H9 (cell line): ENCODE results near the gene GRIP2. TPM values are rescaled to one million over a fixed set of nuclear protein-coding genes. Genes with fewer than 3 reads are reported as not detected.

Experiments
- DNase-seq: peaks from one replicate; pipeline ENCODE4 v3.0.0-alpha.2; 2017
- H2AFZ ChIP-seq: one replicate; pipeline ENCODE4 v1.6.1; 2013; ENCODE audit warnings: mild to moderate bottlenecking, low read length, control low read depth, moderate library complexity
- H2AK5ac ChIP-seq: 2 replicates; pipeline ENCODE4 v1.6.1; 2013; ENCODE audit warnings: low read length, control low read depth, mixed read lengths; ENCODE audit not compliant: insufficient read length
- H2BK120ac ChIP-seq: one replicate; pipeline ENCODE4 v1.6.1; 2013; ENCODE audit warnings: low read depth, mild to moderate bottlenecking, low read length, control low read depth, inconsistent platforms; ENCODE audit not compliant: poor library complexity, severe bottlenecking
- H2BK12ac ChIP-seq: 2 replicates; pipeline ENCODE4 v1.6.1; 2013; ENCODE audit warnings: low read length, control low read depth, mixed read lengths, low read depth; ENCODE audit not compliant: insufficient read length
- H2BK15ac ChIP-seq: 2 replicates; pipeline ENCODE4 v1.6.1; 2013; ENCODE audit warnings: low read depth, low read length, control low read depth
- H2BK20ac ChIP-seq: one replicate; pipeline ENCODE4 v1.6.1; 2013; ENCODE audit warnings: low read depth, mild to moderate bottlenecking, low read length, control low read depth, inconsistent platforms; ENCODE audit not compliant: poor library complexity, severe bottlenecking
- H2BK5ac ChIP-seq: 2 replicates; pipeline ENCODE4 v1.6.1; 2013; ENCODE audit warnings: low read length, control low read depth, mixed read lengths; ENCODE audit not compliant: insufficient read length
- H3K14ac ChIP-seq: 2 replicates; pipeline ENCODE4 v1.6.1; 2013; ENCODE audit warnings: low read length, control low read depth; ENCODE audit not compliant: insufficient read depth
- H3K18ac ChIP-seq: 2 replicates; pipeline ENCODE4 v1.6.1; 2013; ENCODE audit warnings: low read depth, mild to moderate bottlenecking, mixed read lengths, low read length, control low read depth; ENCODE audit not compliant: insufficient read length
- H3K23ac ChIP-seq: 2 replicates; pipeline ENCODE4 v1.6.1; 2013; ENCODE audit warnings: low read length, control low read depth, mixed read lengths, low read depth; ENCODE audit not compliant: insufficient read length
- H3K23me2 ChIP-seq: 2 replicates; pipeline ENCODE4 v1.6.1; 2013; ENCODE audit warnings: low read depth, mild to moderate bottlenecking, mixed read lengths, low read length, control low read depth; ENCODE audit not compliant: insufficient read length, poor library complexity, severe bottlenecking
- H3K27ac ChIP-seq: 2 replicates; pipeline ENCODE4 v1.5.1; 2013; ENCODE audit warnings: low read length, control low read depth, mixed read lengths, low read depth; ENCODE audit not compliant: insufficient read length
- H3K27me3 ChIP-seq: 2 replicates; pipeline ENCODE4 v1.6.1; 2013; ENCODE audit warnings: low read length, control low read depth, inconsistent platforms; ENCODE audit not compliant: insufficient read depth
- H3K4ac ChIP-seq: 2 replicates; pipeline ENCODE4 v1.6.1; 2013; ENCODE audit warnings: low read depth, mild to moderate bottlenecking, control low read depth, inconsistent platforms, low read length, moderate library complexity
- H3K4me1 ChIP-seq: 2 replicates; pipeline ENCODE4 v1.6.1; 2013; ENCODE audit warnings: low read length, control low read depth, inconsistent platforms; ENCODE audit not compliant: insufficient read depth
- H3K4me2 ChIP-seq: 2 replicates; pipeline ENCODE4 v1.6.1; 2013; ENCODE audit warnings: low read length, control low read depth, mixed read lengths; ENCODE audit not compliant: insufficient read length, insufficient read depth
- H3K56ac ChIP-seq: 2 replicates; pipeline ENCODE4 v1.6.1; 2013; ENCODE audit warnings: low read depth, mild to moderate bottlenecking, mixed read lengths, low read length, control low read depth; ENCODE audit not compliant: insufficient read length
- H3K79me1 ChIP-seq: 2 replicates; pipeline ENCODE4 v1.6.1; 2013; ENCODE audit warnings: low read depth, mild to moderate bottlenecking, moderate library complexity, low read length, control low read depth, inconsistent platforms; ENCODE audit not compliant: insufficient read depth, poor library complexity, severe bottlenecking
- H3K79me2 ChIP-seq: 2 replicates; pipeline ENCODE4 v1.6.1; 2013; ENCODE audit warnings: low read length, control low read depth, inconsistent platforms; ENCODE audit not compliant: insufficient read depth
- H3K9ac ChIP-seq: 2 replicates; pipeline ENCODE4 v1.6.1; 2013; ENCODE audit warnings: low read length, control low read depth, mixed read lengths; ENCODE audit not compliant: insufficient read length; ENCODE audit errors: extremely low read depth
- H3K9me3 ChIP-seq: one replicate; pipeline ENCODE4 v1.6.1; 2013; ENCODE audit warnings: low read depth, low read length, inconsistent platforms; ENCODE audit not compliant: control insufficient read depth
- H3T11ph ChIP-seq: one replicate; pipeline ENCODE4 v1.6.1; 2013; ENCODE audit warnings: mild to moderate bottlenecking, low read length, control low read depth, inconsistent platforms
- H4K20me1 ChIP-seq: one replicate; pipeline ENCODE4 v1.6.1; 2013; ENCODE audit not compliant: control insufficient read depth, insufficient read length, insufficient read depth
- H4K5ac ChIP-seq: 2 replicates; pipeline ENCODE4 v1.6.1; 2013; ENCODE audit warnings: low read depth, mild to moderate bottlenecking, mixed read lengths, low read length, control low read depth; ENCODE audit not compliant: insufficient read length
- H4K8ac ChIP-seq: replicated peaks from 2 replicates; pipeline ENCODE4 v1.6.1; 2013; ENCODE audit warnings: low read length, control low read depth, mixed read lengths, low read depth; ENCODE audit not compliant: insufficient read length
- H4K91ac ChIP-seq: 2 replicates; pipeline ENCODE4 v1.6.1; 2013; ENCODE audit warnings: low read depth, mild to moderate bottlenecking, moderate library complexity, mixed read lengths, low read length, control low read depth; ENCODE audit not compliant: insufficient read length
- H3K27ac Mint-ChIP-seq, 3 experiments: 2 replicates in 2 of 3; 3 replicates in 1 of 3; pipeline ENCODE4 v1.8.0; 2020 to 2021; ENCODE audit warnings: mixed read lengths in 3 of 3, mild to moderate bottlenecking in 1 of 3, moderate library complexity in 1 of 3
- H3K27me3 Mint-ChIP-seq: 2 replicates; pipeline ENCODE4 v1.8.0; 2021; ENCODE audit warnings: low read depth, mild to moderate bottlenecking, moderate library complexity, mixed read lengths
- H3K36me3 Mint-ChIP-seq, 3 experiments: 2 replicates in 2 of 3; 3 replicates in 1 of 3; pipeline ENCODE4 v1.8.0; 2020 to 2021; ENCODE audit warnings: low read depth in 3 of 3, mixed read lengths in 3 of 3; ENCODE audit not compliant: insufficient read depth in 1 of 3
- H3K4me1 Mint-ChIP-seq, 2 experiments: 2 replicates each; pipeline ENCODE4 v1.8.0; 2020; ENCODE audit warnings: mixed read lengths in 2 of 2
- H3K4me3 Mint-ChIP-seq, 2 experiments: 2 replicates in 1 of 2; 3 replicates in 1 of 2; pipeline ENCODE4 v1.8.0; 2020 to 2021; ENCODE audit warnings: mild to moderate bottlenecking in 2 of 2, mixed read lengths in 2 of 2, moderate library complexity in 1 of 2
- H3K9me3 Mint-ChIP-seq, 2 experiments: 2 replicates in 1 of 2; 3 replicates in 1 of 2; pipeline ENCODE4 v1.8.0; 2020; ENCODE audit warnings: mild to moderate bottlenecking in 2 of 2, mixed read lengths in 2 of 2, moderate library complexity in 1 of 2
- CTCF ChIP-seq: fragments of 200-600 bp; sonication (generic); conservative IDR thresholded peaks from 3 replicates; pipeline ENCODE4 v1.8.0; 2021; ENCODE audit warnings: antibody characterized with exemption, mild to moderate bottlenecking
- WGBS: extraction: QIAGEN DNeasy Blood & Tissue Kit; methylation state at CpG from one replicate; pipeline ENCODE4 v1.1.7; 2013; ENCODE audit warnings: missing lambda C conversion rate, low lambda C conversion rate, mixed read lengths; ENCODE audit not compliant: insufficient read length; ENCODE audit errors: extremely low coverage; 5-methylcytosine and 5-hydroxymethylcytosine counted together
- total RNA-seq: library from RNA; stranded (reverse); gene quantifications from 2 replicates; pipeline ENCODE4 v1.2.1, GENCODE V29; 2021

The GRIP2 gene
- total RNA-seq, 1 experiment from 2014 or later = 3.1 TPM

GRCh38 chr3:14461006-14461747, 79.0 kb downstream of the GRIP2 start:
- DNase-seq = no peak
- H2BK12ac ChIP-seq = no peak overlapping the region
- H4K91ac ChIP-seq = no peak overlapping the region
- Mint-ChIP-seq H3K9me3 (no peaks in the 10 kb centered on the region), H3K36me3 (peaks cover 23 to 65% (median 42%) of the 10 kb centered on the region in 3 experiments; a peak in 6 of 7 replicates), H3K27me3 (no peaks in the 10 kb centered on the region), H3K4me3 (no peak overlapping the region), H3K4me1 (peaks cover 33 to 34% of the 10 kb centered on the region in 2 experiments), H3K27ac (no peak overlapping the region; a peak in 2 of 7 replicates)
- H2BK20ac ChIP-seq = no peak overlapping the region
- H4K8ac ChIP-seq = no peak overlapping the region
- no peak for TF ChIP-seq CTCF
- WGBS = no CpG with 5 or more reads among the region's 13 CpGs
- H3K56ac ChIP-seq = no peak overlapping the region
- H3K9ac ChIP-seq = no peak overlapping the region
- H4K5ac ChIP-seq = no peak overlapping the region
- no peak overlapping the region for H2BK15ac ChIP-seq
- no peak overlapping the region for H3K18ac ChIP-seq
- no peak overlapping the region for H3K4me2 ChIP-seq
- H3K23me2 ChIP-seq = no peaks in the 10 kb centered on the region
- no peaks in the 10 kb centered on the region for H3K27me3 ChIP-seq
- no peak overlapping the region for H3K4ac ChIP-seq
- no peak overlapping the region for H3K14ac ChIP-seq
- no peak overlapping the region for H2BK120ac ChIP-seq
- no peak overlapping the region for H3K27ac ChIP-seq
- no peaks in the 10 kb centered on the region for H3K79me1 ChIP-seq
- H2AFZ ChIP-seq = no peak overlapping the region
- H2AK5ac ChIP-seq = no peak overlapping the region
- peaks cover 3% of the 10 kb centered on the region; the same call in 1 of the 2 replicates for H3K4me1 ChIP-seq
- no peaks in the 10 kb centered on the region for H3K79me2 ChIP-seq
- no peaks in the 10 kb centered on the region for H3K9me3 ChIP-seq
- H3K23ac ChIP-seq = no peak overlapping the region
- no peak overlapping the region for H2BK5ac ChIP-seq
- H4K20me1 ChIP-seq = no peaks in the 10 kb centered on the region
- no peak overlapping the region for H3T11ph ChIP-seq
